Measurements from ENCODE around the gene ZNF672. TPM values are rescaled to one million over a fixed set of nuclear protein-coding genes. Genes with fewer than 3 reads are reported as not detected.

ZNF672 gene
- total RNA-seq, 2 experiments from 2014 or later: 39.5 to 49.4 TPM

- Mint-ChIP-seq H3K9me3 (ENCODE audit: low read depth) (no peaks in the 10 kb centered on the region), H3K4me3 (no peak overlapping the region), H3K27me3 (peaks cover 6% of the 10 kb centered on the region), H3K36me3 (ENCODE audit: low read depth) (no peaks in the 10 kb centered on the region), H3K4me1 (no peaks in the 10 kb centered on the region), H3K27ac (no peak overlapping the region)
- intact Hi-C loops (cut with DNase I, micrococcal nuclease): loop anchor here in 1 of 2 experiments (5.0 kb wide), 3 partner anchors 113 to 868 kb away; partner anchors contain the start of gene OR2T1
- ChIA-PET POLR2A (no interaction called here), CTCF (interaction anchor here (0.7 to 2.7 kb wide), 11 partner anchors 9 to 869 kb away, joined by 3 to 11 read pairs (median 4); no protein-coding TSS in a partner anchor)
- ATAC-seq (no peak), DNase-seq (no peak)
Observed at GRCh38 chr1:248804771-248805681, 33.0 kb upstream of the ZNF672 start.

- POLR2A ChIA-PET: no interaction called here
- CTCF ChIA-PET: interaction anchor here (0.7 to 2.7 kb wide), 7 partner anchors 8 to 562 kb away, joined by 3 to 19 read pairs (median 5); no protein-coding TSS in a partner anchor
Observed at GRCh38 chr1:248805876-248806275, 32.1 kb upstream of the ZNF672 start.

GRCh38 chr1:248807067-248807737 is 30.8 kb upstream of the ZNF672 start:
- ATAC-seq (peak; percentile 93), DNase-seq (peak; percentile 81)
- intact Hi-C loops (cut with DNase I, micrococcal nuclease): loop anchor here (1.0 to 5.0 kb wide), 9 partner anchors 110 to 870 kb away; partner anchors contain the start of gene OR2T1 (in 1 of the 2)
- ChIA-PET CTCF (interaction anchor here (0.9 to 2.7 kb wide), 8 partner anchors 9 to 403 kb away, joined by 3 to 19 read pairs (median 4); no protein-coding TSS in a partner anchor), POLR2A (no interaction called here)
- H3K36me3 Mint-ChIP-seq (ENCODE audit: low read depth): peaks cover 4% of the 10 kb centered on the region
- H3K9me3 Mint-ChIP-seq (ENCODE audit: low read depth): no peaks in the 10 kb centered on the region
- peaks cover 4% of the 10 kb centered on the region for H3K27me3 Mint-ChIP-seq
- H3K27ac Mint-ChIP-seq: no peak overlapping the region
- H3K4me3 Mint-ChIP-seq: no peak overlapping the region
- H3K4me1 Mint-ChIP-seq: no peaks in the 10 kb centered on the region

More at GRCh38 chr1:248805876-248806275, 32.1 kb upstream of the ZNF672 start:
- Mint-ChIP-seq H3K4me1 (no peaks in the 10 kb centered on the region), H3K27ac (no peak overlapping the region), H3K36me3 (ENCODE audit: low read depth) (no peaks in the 10 kb centered on the region), H3K9me3 (ENCODE audit: low read depth) (no peaks in the 10 kb centered on the region), H3K27me3 (peaks cover 6% of the 10 kb centered on the region), H3K4me3 (no peak overlapping the region)
- no peak for ATAC-seq
- no peak for DNase-seq
- intact Hi-C loops (cut with DNase I, micrococcal nuclease): loop anchor here (2.0 to 5.0 kb wide), 6 partner anchors 109 to 869 kb away; partner anchors contain the start of gene OR2T1 (in 1 of the 2)

GRCh38 chr1:248808876-248809275 is 29.1 kb upstream of the ZNF672 start:
- Mint-ChIP-seq H3K27ac (no peak overlapping the region), H3K36me3 (ENCODE audit: low read depth) (peaks cover 6% of the 10 kb centered on the region), H3K9me3 (ENCODE audit: low read depth) (no peaks in the 10 kb centered on the region), H3K4me3 (no peak overlapping the region), H3K27me3 (no peaks in the 10 kb centered on the region), H3K4me1 (no peaks in the 10 kb centered on the region)
- ChIA-PET CTCF (interaction anchor here (1.0 kb wide), 2 partner anchors 24 to 191 kb away, joined by 3 read pairs; no protein-coding TSS in a partner anchor), POLR2A (no interaction called here)
- ATAC-seq: no peak
- DNase-seq: no peak
- intact Hi-C loops (cut with DNase I, micrococcal nuclease): loop anchor here in 1 of 2 experiments (5.0 kb wide), 3 partner anchors 117 to 872 kb away; partner anchors contain the start of gene OR2T1

GRCh38 chr1:248810000-248810726 is 27.9 kb upstream of the ZNF672 start:
- no peak for ATAC-seq
- H3K27ac Mint-ChIP-seq: peak overlapping the region; percentile 10
- no peaks in the 10 kb centered on the region for H3K4me1 Mint-ChIP-seq
- POLR2A ChIA-PET: no interaction called here
- H3K36me3 Mint-ChIP-seq (ENCODE audit: low read depth): peaks cover 16% of the 10 kb centered on the region
- no peak overlapping the region for H3K4me3 Mint-ChIP-seq
- intact Hi-C loops (cut with DNase I, micrococcal nuclease): loop anchor here in 1 of 2 experiments (5.0 kb wide), 3 partner anchors 118 to 873 kb away; partner anchors contain the start of gene OR2T1
- H3K9me3 Mint-ChIP-seq (ENCODE audit: low read depth): no peaks in the 10 kb centered on the region
- DNase-seq: no peak
- CTCF ChIA-PET: interaction anchor here (0.8 to 1.0 kb wide), 2 partner anchors 11 to 28 kb away, joined by 3 read pairs; partner anchors contain the start of gene ZNF672
- H3K27me3 Mint-ChIP-seq: no peaks in the 10 kb centered on the region

- H3K9me3 Mint-ChIP-seq (ENCODE audit: low read depth): no peaks in the 10 kb centered on the region
- H3K27me3 Mint-ChIP-seq: no peaks in the 10 kb centered on the region
- H3K4me1 Mint-ChIP-seq: peaks cover 6% of the 10 kb centered on the region
- no peak overlapping the region for H3K27ac Mint-ChIP-seq
- DNase-seq: no peak
- no peak for ATAC-seq
- H3K4me3 Mint-ChIP-seq: no peak overlapping the region
- ChIA-PET CTCF (interaction anchor here (0.5 kb wide), 1 partner anchor 48 kb away, joined by 3 read pairs; the partner anchor contains the start of gene ZNF692), POLR2A (no interaction called here)
- intact Hi-C loops (cut with DNase I, micrococcal nuclease): no loop called here
- H3K36me3 Mint-ChIP-seq (ENCODE audit: low read depth): peaks cover 19% of the 10 kb centered on the region
Observed at GRCh38 chr1:248810727-248811513, 27.1 kb upstream of the ZNF672 start.

- H3K27me3 Mint-ChIP-seq: no peaks in the 10 kb centered on the region
- CTCF ChIA-PET: interaction anchor here (0.5 to 0.6 kb wide), 2 partner anchors 14 to 47 kb away, joined by 3 read pairs; partner anchors contain the start of genes SH3BP5L and ZNF692
- ATAC-seq: no peak
Observed at GRCh38 chr1:248811514-248812490, 26.2 kb upstream of the ZNF672 start.

GRCh38 chr1:248812736-248813425 is 25.1 kb upstream of the ZNF672 start:
- ATAC-seq: no peak
- Mint-ChIP-seq H3K36me3 (ENCODE audit: low read depth) (peaks cover 24% of the 10 kb centered on the region), H3K4me3 (no peak overlapping the region), H3K27ac (no peak overlapping the region), H3K4me1 (peaks cover 25% of the 10 kb centered on the region), H3K27me3 (no peaks in the 10 kb centered on the region), H3K9me3 (ENCODE audit: low read depth) (no peaks in the 10 kb centered on the region)
- no peak for DNase-seq
- ChIA-PET POLR2A (no interaction called here), CTCF (interaction anchor here (0.6 kb wide), 1 partner anchor 13 kb away, joined by 3 read pairs; the partner anchor contains the start of gene SH3BP5L)
- intact Hi-C loops (cut with DNase I, micrococcal nuclease): no loop called here

More at GRCh38 chr1:248811514-248812490, 26.2 kb upstream of the ZNF672 start:
- intact Hi-C loops (cut with DNase I, micrococcal nuclease): no loop called here
- Mint-ChIP-seq H3K4me1 (peaks cover 15% of the 10 kb centered on the region), H3K9me3 (ENCODE audit: low read depth) (no peaks in the 10 kb centered on the region), H3K4me3 (no peak overlapping the region), H3K36me3 (ENCODE audit: low read depth) (peaks cover 22% of the 10 kb centered on the region), H3K27ac (no peak overlapping the region)
- no peak for DNase-seq
- POLR2A ChIA-PET: no interaction called here

- ChIA-PET POLR2A (no interaction called here), CTCF (no interaction called here)
- intact Hi-C loops (cut with DNase I, micrococcal nuclease): no loop called here
- Mint-ChIP-seq H3K27ac (no peak overlapping the region), H3K9me3 (ENCODE audit: low read depth) (no peaks in the 10 kb centered on the region), H3K27me3 (no peaks in the 10 kb centered on the region), H3K4me1 (peaks cover 31% of the 10 kb centered on the region), H3K36me3 (ENCODE audit: low read depth) (peaks cover 26% of the 10 kb centered on the region), H3K4me3 (no peak overlapping the region)
- ATAC-seq: no peak
- no peak for DNase-seq
Observed at GRCh38 chr1:248813546-248813945, 24.5 kb upstream of the ZNF672 start.

Measured in activated CD4-positive, alpha-beta T cell treated with anti-CD3 and anti-CD28 coated beads for 36 hours (primary cell).